Posterior cingulate gyrus (tissue), 11 donors: Measurements from ENCODE around the gene DLEC1.
"Not testable (repeated sequence)": the region's sequence is repeated elsewhere in the genome, so short reads cannot be mapped to it uniquely, and the experiment has no call there.

Experiments
- DNase-seq, 10 donors: peaks; one replicate each; pipeline versions ENCODE4 v3.0.0 to v3.0.0-alpha.2; 2020 to 2021; ENCODE audit warnings: mixed read lengths in 3 of 10
- intact Hi-C: fragments of 100-400 bp; cut with DNase I; formaldehyde crosslinking; loops from one replicate; pipeline ENCODE4 v1.15.1; 2023

Gene DLEC1

DNA sequence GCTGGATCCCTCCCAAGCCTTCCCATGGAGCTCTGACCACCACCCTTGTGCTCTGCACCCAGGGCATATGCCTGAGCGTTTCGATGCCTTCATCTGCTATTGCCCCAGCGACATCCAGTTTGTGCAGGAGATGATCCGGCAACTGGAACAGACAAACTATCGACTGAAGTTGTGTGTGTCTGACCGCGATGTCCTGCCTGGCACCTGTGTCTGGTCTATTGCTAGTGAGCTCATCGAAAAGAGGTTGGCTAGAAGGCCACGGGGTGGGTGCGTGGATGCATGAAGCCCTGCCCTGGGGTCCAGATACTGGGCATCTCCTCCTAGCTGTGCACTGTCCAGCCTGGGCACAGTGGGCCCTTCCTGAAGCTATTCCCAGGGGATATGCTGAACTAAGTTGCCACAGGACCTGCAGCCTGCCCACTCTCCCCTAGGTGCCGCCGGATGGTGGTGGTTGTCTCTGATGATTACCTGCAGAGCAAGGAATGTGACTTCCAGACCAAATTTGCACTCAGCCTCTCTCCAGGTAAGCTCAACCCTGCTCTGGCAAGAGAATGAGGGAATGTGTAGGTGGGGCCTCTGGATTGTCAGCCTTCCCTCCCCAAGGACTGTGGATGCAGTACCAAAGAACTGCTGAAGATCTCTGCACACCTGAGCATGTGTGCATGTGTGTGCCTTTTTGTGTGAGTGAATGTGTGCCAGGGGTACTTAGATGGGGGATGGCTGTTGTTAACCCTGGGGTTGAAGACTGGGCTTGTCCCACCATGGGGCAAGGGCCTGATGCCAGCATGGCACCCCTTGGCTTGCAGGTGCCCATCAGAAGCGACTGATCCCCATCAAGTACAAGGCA is 101.5 kb downstream of the DLEC1 start:
- intact Hi-C loops: no loop called here
- DNase-seq: peak in 1 of 10 donors; percentile 66

DNA sequence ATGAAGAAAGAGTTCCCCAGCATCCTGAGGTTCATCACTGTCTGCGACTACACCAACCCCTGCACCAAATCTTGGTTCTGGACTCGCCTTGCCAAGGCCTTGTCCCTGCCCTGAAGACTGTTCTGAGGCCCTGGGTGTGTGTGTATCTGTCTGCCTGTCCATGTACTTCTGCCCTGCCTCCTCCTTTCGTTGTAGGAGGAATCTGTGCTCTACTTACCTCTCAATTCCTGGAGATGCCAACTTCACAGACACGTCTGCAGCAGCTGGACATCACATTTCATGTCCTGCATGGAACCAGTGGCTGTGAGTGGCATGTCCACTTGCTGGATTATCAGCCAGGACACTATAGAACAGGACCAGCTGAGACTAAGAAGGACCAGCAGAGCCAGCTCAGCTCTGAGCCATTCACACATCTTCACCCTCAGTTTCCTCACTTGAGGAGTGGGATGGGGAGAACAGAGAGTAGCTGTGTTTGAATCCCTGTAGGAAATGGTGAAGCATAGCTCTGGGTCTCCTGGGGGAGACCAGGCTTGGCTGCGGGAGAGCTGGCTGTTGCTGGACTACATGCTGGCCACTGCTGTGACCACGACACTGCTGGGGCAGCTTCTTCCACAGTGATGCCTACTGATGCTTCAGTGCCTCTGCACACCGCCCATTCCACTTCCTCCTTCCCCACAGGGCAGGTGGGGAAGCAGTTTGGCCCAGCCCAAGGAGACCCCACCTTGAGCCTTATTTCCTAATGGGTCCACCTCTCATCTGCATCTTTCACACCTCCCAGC is 102.4 kb downstream of the DLEC1 start:
- peak in 1 of 10 donors; percentile 31 for DNase-seq

DNA sequence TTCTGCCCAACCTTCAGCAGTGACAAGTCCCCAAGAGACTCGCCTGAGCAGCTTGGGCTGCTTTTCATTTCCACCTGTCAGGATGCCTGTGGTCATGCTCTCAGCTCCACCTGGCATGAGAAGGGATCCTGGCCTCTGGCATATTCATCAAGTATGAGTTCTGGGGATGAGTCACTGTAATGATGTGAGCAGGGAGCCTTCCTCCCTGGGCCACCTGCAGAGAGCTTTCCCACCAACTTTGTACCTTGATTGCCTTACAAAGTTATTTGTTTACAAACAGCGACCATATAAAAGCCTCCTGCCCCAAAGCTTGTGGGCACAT is 102.9 kb downstream of the DLEC1 start:
- intact Hi-C loops: no loop called here

More for the DNA sequence above, 102.4 kb downstream of the DLEC1 start:
- intact Hi-C loops: no loop called here

DNA sequence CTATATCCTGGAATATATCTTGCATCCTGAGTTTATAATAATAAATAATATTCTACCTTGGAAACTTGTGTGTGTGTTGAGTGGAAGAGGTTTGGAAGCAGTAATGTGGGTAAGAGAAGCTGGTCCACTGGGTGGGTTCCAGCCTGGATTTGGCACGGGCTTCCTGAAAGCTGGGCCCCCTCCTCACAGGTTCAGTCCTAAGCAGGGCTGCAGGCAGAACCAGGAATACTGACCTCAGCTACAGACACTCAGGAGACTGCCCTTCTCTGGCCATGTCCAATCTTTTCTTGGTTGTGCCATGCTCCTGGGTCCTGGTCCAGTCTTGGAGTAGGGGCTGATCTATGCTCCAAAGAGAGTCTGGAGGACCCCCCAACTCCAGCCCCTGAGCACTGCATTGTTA is 104.0 kb downstream of the DLEC1 start:
- DNase-seq: peak in 1 of 10 donors; percentile 5
- intact Hi-C loops: no loop called here

More for the DNA sequence above, 102.9 kb downstream of the DLEC1 start:
- DNase-seq: peak in 1 of 10 donors; percentile 4

DNA sequence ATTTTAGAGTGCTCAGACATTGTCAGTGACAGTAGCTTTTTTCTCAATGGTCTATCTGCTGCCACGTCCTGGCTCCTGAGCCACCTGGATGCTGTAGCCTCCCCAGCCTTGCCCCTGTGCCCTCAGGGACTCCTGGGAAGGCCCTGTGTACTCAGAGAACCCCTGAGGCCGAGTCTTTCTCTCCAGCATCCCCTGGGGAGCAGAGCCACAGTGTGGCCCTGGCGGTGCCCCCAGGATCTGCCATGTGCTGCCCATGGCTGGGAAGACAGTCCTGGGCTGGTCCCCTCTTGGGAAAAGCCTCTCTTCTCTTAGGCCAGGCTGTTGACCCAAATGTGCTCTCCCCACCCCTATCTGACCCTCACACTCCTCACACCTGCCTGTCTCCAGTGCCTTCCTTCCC is 104.5 kb downstream of the DLEC1 start:
- intact Hi-C loops: no loop called here
- no peak for DNase-seq

DNA sequence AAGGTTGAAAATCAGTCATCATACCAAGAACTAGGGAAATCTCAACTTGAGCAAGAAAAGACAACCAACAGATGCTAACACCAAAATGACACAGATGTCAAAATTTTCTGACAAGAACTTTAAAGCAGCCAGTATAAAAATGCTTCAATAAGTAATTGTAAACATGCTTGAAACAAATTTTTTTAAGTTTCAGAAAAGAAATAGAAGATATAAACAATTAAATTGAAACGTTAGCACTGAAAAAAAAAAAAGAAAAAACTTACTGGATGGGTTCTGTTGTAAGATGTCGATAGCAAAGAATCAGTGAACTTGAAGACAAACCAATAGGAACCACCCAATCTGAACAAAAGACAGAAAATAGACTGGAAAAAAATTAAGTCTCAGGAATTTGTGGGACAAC is 107.5 kb downstream of the DLEC1 start:
- intact Hi-C loops: no loop called here
- DNase-seq: no peak

DNA sequence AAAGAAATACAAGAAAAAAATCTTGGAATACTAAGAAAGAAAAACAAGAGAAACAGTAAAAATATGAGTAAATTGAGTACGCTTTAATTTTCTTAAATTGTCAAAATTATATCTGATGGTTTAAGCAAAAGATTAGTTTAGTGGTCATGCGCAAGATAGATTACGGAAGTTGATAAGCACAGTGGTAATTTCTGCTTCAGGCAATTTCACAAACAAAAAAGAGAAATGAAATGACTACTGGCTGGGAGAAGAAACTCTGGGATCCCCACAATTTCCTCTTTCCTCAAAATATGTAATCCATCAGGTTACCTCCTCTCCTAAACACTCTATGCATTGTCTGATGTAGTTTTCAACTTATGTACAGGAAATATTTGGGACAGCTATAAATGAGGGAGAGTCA is 108.4 kb downstream of the DLEC1 start:
- no peak for DNase-seq
- intact Hi-C loops: no loop called here

DNA sequence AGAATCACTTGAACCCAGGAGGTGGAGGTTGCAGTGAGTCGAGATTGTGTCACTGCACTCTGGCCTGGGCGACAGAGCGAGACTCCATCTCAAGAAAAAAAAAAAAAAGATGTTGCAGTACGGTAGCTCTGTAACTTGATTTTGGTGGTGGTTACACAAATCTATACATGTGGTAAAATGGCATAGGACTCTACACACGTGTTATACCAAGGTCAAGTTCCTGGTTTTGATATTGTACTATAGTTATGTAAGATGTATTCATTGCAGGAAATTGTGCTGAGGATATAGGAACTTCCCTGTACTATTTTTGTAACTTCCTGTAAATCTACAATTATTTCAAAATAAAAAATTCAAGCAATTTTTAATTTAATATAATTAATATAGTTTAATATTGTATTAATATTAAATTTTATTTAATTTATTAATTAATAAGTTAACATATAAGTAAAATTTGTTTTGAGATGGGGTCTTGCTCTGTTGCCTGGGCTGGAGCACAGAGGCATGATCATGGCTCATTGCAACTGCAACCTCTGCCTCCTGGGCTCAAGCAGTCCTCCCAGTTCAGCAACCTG is 109.4 kb downstream of the DLEC1 start:
- intact Hi-C loops: no loop called here
- peak in 1 of 10 donors; percentile 32 for DNase-seq

DNA sequence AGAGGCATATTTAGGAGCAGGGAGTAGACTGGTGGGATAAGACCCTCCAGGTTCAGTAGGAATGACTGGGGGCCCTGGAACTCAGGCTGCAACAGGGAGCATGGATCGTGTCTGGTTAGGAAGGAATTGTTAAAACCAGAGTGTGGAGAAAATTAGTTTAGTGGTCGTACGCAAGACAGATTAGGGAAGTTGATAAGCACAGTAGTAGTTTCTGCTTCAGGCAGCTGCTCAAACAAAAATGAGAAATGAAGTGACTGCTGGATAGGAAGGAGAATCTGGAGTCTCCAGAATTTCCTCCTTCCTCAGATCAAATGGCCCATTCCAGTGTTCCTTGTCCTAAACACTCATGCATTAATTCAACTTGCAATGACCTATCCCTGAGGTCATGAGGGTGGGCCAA is 110.7 kb downstream of the DLEC1 start:
- intact Hi-C loops: no loop called here
- peak in 1 of 10 donors; percentile 16 for DNase-seq

DNA sequence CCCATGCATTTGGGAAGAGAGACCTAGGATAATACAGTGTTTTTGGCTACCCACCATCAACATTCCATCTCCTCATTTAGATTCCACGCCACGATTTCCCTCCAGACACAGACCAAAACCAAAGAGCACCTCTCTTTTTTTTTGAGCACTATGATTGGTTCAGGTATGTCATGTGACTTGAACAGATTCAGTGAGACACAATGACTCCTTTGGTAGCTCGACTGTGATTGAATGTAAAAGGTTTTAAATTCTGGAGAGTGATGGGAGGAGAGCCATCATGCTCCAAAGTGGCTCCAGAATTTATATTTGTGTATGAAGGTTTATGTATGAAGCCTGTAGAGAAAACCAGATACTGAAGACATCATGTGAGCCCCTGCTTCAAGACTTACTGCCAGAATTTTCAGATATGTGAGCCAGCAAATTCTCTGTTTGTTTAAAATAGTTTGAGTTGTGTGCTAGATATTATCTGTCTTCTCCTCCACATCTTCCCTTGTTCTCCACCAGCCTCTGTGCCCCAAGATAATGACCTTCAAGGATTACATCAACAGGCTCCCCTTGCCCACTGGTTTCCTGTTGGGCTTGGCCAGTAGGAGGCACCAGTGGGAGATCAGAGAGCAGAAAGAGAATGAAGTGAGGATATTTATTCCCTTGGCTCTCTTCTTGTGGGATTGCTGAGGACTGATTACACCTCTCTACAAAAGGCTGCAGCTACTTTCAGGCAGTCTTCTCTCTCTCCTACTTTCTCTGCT is 111.9 kb downstream of the DLEC1 start:
- DNase-seq: no peak
- intact Hi-C loops: no loop called here

DNA sequence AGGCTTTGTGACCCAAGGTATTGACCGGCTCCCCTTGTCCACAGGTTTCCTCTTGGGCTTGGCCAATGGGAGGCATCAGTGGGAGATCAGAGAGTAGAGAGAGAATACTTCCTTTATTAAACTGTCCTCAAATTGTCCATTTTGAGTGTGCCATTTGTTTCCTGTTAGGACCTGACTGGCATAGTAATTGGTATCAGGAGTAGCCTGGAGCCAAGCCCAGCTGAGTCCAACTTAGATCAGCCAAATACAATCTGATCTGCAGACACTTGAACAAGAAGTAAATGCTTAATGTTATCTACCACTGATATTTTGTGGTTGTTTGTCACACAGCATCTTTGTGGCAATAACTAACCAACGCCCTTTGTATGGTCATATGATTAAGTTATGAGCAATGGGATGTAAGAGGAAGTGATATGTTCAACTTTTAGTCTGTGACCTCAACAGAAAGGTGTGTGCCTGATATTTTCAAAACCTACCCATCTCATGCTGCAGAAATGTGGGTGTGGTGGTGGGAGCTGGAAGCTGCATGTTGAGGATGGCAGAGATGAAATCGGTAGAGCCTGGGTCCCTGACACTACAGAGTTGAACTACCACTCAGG is 112.8 kb downstream of the DLEC1 start:
- intact Hi-C loops: no loop called here
- DNase-seq: peak in 1 of 10 donors; percentile 19

DNA sequence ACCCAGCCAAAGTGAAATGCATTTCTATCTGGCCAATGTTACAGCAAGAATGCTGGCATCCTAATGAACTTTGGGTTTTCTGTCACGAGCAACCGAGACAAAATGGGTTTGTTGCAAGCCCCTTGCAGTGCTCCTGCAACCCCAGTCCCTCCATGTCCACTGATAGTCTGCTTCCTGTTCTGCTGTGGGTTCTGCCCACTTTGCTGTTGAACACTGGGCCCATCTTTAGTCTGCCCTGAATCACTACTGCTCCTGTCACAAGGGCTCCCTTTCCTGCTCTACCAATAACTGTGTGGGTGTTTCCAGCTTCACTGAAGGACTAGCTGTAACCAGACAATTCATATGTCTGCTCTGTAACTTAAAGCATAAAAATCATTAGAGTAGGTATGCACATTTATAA is 113.6 kb downstream of the DLEC1 start:
- no peak for DNase-seq
- intact Hi-C loops: no loop called here

DNA sequence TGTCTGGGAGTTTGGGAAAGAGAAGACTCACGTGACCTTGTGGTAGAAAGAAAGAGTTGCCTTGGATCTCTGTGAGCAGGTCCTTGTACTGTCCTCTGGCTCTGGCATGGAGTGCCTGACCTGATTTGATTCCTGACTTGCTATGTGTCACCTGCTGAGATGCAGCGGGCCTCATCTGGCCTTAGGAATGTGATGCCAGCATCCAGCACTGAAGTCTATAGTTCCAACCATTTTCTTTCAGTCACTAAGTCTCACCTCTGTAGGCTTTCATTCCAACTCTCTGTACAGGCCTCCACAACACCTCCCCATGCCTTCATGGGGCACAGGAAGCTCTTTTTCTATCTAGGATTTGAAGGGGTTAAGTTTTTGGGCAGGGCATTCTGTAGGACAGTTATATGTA is 114.2 kb downstream of the DLEC1 start:
- DNase-seq: no peak
- intact Hi-C loops: no loop called here

DNA sequence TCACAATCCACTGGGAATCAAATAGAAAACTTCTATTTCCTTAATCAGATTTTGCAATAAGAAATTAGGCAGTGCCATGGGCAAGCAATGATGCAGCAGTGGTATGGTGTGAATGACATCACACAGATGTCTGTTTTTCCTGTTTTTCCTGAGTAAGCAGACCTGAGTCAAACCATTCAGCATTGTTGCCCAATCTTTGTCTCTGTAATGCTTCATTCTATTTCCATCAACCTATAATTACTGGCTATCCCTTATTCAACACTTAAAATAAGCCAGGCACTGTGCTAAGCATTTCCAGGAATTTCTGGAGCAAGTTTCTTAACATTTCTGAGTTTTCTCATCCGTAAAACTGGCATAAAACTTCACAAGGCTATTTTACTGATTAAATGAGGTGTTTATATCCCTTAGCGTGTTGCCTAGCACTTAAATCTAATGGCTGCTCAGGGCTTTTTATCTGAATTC is 115.1 kb downstream of the DLEC1 start:
- DNase-seq: no peak
- intact Hi-C loops: no loop called here

DNA sequence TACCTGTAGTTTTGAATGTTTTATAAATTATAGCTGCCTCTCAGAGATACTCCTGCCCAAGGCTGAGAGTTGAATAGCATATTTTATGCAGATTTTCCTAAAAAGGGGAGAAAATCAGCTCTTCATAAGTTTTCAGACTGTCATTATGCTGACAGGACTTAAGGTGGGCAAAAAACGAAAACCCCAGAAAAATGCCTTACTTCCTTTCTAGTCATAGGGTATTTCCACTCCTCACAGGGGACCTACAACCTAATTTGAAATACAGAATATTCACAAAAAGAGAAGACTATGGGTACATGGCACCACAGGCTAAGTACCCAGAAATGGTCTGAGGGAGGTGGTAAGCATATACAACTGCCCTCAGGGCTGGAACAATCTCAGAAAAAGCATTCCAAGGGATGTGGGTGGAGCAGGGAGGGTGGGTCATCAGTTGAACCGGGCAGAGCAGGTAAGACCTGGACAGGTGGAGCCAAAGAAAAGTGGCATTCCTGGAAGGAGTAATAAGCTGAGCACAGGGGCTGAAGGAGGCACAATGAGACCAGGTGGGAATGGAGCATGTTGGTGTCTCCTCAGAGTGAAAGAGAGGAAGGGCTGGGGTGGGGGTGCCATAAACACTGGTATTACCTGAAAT is 115.7 kb downstream of the DLEC1 start:
- peak in 1 of 10 donors; percentile 4 for DNase-seq

DNA sequence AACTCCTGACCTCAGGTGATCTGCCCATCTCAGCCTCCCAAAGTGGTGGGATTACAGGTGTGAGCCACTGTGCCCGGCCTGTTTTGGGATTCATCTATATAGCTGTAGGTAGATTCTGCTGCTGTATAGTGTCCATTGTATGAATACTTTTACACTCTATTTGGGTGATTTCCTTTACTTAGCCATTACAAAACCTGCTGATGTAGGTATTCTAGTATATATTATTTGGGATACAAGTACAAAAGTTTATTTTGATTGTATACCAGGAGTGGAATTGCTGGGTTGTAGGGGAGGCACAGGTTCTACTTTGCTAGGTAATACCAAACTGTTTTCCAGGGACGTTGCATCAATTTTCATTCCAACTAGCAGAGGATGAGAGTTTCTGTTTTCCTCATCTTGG is 116.8 kb downstream of the DLEC1 start:
- peak in 1 of 10 donors; percentile 10 for DNase-seq
- intact Hi-C loops: no loop called here

More for the DNA sequence above, 115.7 kb downstream of the DLEC1 start:
- intact Hi-C loops: no loop called here

DNA sequence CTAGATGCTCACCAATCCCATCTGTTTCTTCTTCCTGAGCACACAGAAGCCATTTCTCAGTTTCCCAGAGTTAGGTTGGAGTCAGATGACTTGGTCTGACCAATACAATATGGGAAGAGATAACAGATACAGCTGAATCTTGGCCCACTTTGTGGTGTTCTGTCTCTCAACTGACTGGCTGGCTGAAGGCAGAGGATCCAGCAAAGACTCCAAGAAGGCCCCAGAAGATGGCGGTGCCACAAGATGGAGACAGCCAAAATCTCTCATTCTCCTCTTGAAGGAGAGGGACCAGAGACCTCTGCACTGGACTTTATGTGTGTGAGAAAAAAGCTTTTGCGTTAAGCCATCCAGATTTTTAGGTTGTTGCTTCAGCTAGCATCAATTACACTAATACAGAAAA is 118.1 kb downstream of the DLEC1 start:
- peak in 1 of 10 donors; percentile 6 for DNase-seq
- intact Hi-C loops: no loop called here

DNA sequence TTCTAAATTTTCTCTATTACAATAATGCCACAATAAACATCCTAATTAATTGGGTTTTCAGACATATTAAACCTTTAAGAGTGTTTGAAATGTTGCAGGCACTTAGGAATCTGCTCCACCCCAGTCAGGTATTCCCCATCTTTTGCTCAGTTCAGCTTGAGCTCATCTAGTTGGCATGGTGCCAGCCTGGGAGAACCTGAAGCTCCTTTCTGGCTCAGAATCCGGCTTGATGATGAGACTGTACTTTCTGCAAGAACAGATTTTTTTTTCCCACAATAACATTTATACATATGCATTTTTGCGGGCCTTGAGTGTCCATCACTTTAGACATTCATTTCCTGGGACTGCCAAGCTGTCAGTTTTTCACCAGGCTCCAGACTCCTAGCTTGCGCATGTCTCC is 118.6 kb downstream of the DLEC1 start:
- intact Hi-C loops: no loop called here
- peak in 1 of 10 donors; percentile 4 for DNase-seq

DNA sequence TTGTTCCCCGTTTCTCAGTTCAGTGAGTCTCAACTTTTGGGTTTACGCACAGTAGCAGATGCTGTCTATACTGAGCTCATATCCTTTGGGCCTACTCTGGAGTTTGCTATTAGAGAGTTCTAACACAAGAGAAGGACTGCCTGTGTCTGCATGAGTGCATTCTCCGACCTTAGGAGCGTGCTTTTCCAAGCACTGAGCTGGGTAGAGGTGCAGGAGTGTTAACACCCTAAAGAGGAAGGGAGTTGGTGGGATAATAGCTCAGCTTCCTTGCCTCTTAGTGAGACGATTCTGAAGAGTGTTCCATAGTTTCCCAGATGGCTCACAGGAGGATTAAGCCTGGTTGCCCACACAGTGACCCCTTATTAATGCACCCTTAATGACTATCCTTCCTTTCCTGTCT is 119.5 kb downstream of the DLEC1 start:
- intact Hi-C loops: no loop called here
- DNase-seq: no peak

DNA sequence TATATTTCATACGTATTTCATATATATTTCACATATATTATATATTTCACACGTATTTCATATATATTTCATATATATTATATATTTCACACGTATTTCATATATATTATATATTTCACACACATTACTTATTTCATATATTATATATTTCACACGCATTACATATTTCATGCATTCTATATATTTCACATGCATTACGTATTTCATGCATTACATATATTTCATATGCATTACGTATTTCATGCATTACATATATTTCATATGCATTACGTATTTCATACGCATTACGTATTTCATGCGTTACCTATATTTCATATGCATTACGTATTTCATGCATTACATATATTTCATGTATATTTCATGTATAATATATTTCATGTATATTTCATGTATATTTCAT is 121.7 kb downstream of the DLEC1 start:
- not testable (repeated sequence) for DNase-seq
- intact Hi-C loops: loop anchor here (10.0 kb wide), 2 partner anchors 156 to 294 kb away; partner anchors contain the start of gene ACVR2B
